ENCODE data around the gene FAM193B. TPM values are rescaled to one million over a fixed set of nuclear protein-coding genes. Genes with fewer than 3 reads are reported as not detected.
A peak's percentile ranks its signal among the peaks of the same experiment; 100 is the strongest.

FAM193B gene
- total RNA-seq, 1 donor from 2014 or later = 79.1 TPM

DNA sequence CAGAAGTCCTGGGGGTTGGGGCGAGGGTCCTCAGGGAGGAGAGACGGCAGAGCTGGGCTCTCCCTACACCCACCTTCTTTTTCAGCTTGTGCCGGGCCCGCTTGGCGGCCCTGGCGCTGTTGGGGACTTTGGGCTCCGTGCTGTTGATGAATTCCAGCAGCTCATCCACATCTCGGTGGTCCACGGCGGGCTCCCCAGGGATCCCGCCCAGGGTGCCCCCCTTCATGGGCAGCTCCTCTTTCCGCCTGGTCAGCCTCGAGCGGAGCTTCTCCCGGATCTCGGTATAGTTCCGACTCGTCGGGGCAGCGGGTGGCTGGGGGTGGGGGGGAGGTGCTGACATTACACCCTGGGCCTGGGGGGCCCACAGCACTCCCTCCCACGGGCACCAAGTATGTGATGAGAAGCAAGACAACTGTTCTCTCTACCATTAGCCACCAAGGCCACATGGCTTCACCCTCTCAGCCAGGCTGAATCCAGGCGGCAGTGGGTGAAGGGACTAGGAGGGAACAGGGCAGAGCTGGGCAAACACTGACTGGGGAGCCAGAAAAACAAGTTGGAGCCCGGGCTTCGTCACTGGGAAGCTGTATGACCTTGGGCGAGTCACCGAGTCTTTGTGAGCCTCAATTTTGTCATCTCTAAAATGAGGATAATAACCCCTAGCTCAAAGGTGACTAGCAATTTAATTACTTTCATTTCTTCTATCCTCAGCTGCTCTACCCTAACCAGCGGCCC lies 23.0 kb downstream of the FAM193B start:
- no peaks in the 10 kb centered on the region for H3K9me3 Mint-ChIP-seq (ENCODE audit: low read depth)
- H3K36me3 Mint-ChIP-seq (ENCODE audit: low read depth) = peaks cover 28% of the 10 kb centered on the region
- peak overlapping the region; percentile 73 for H3K27ac Mint-ChIP-seq (ENCODE audit: unreplicated experiment)
- TF ChIP-seq, protein P1, sequence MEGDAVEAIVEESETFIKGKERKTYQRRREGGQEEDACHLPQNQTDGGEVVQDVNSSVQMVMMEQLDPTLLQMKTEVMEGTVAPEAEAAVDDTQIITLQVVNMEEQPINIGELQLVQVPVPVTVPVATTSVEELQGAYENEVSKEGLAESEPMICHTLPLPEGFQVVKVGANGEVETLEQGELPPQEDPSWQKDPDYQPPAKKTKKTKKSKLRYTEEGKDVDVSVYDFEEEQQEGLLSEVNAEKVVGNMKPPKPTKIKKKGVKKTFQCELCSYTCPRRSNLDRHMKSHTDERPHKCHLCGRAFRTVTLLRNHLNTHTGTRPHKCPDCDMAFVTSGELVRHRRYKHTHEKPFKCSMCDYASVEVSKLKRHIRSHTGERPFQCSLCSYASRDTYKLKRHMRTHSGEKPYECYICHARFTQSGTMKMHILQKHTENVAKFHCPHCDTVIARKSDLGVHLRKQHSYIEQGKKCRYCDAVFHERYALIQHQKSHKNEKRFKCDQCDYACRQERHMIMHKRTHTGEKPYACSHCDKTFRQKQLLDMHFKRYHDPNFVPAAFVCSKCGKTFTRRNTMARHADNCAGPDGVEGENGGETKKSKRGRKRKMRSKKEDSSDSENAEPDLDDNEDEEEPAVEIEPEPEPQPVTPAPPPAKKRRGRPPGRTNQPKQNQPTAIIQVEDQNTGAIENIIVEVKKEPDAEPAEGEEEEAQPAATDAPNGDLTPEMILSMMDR (IDR thresholded peaks at IDR 0.05) = no peak
- H3K4me1 Mint-ChIP-seq (ENCODE audit: low read depth) = peaks cover 36% of the 10 kb centered on the region
- DNase-seq (ENCODE audit: low spot score) = no peak
- no peaks in the 10 kb centered on the region for H3K27me3 Mint-ChIP-seq (ENCODE audit: low read depth)
- no peak overlapping the region for H3K4me3 Mint-ChIP-seq (ENCODE audit: unreplicated experiment)

DNA sequence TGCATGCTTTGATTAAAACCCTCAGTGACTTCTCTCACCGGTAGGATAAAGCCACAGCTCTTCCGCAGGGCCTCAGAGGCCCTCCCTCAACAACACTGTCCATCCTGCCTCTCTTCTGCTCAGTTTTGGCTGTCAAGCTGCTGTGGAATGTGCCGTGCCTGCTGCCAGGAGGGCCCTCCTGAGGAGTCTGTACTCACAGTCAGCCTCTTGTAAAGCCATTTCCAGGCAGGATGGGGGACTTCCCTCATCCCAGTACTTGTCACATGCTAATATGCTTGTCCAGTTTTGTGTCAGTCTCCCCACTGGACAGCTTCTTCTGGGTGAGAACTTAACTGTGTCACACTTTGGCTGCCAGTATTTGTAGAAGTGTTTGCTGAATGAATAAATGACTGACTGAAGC lies 23.7 kb downstream of the FAM193B start:
- Mint-ChIP-seq H3K27me3 (ENCODE audit: low read depth) (no peaks in the 10 kb centered on the region), H3K4me3 (ENCODE audit: unreplicated experiment) (no peak overlapping the region), H3K9me3 (ENCODE audit: low read depth) (no peaks in the 10 kb centered on the region), H3K4me1 (ENCODE audit: low read depth) (peaks cover 29% of the 10 kb centered on the region), H3K36me3 (ENCODE audit: low read depth) (peaks cover 29% of the 10 kb centered on the region), H3K27ac (ENCODE audit: unreplicated experiment) (peak overlapping the region; percentile 73)
- DNase-seq (ENCODE audit: low spot score) = no peak
- TF ChIP-seq, protein P1 (IDR thresholded peaks at IDR 0.05) = no peak

DNA sequence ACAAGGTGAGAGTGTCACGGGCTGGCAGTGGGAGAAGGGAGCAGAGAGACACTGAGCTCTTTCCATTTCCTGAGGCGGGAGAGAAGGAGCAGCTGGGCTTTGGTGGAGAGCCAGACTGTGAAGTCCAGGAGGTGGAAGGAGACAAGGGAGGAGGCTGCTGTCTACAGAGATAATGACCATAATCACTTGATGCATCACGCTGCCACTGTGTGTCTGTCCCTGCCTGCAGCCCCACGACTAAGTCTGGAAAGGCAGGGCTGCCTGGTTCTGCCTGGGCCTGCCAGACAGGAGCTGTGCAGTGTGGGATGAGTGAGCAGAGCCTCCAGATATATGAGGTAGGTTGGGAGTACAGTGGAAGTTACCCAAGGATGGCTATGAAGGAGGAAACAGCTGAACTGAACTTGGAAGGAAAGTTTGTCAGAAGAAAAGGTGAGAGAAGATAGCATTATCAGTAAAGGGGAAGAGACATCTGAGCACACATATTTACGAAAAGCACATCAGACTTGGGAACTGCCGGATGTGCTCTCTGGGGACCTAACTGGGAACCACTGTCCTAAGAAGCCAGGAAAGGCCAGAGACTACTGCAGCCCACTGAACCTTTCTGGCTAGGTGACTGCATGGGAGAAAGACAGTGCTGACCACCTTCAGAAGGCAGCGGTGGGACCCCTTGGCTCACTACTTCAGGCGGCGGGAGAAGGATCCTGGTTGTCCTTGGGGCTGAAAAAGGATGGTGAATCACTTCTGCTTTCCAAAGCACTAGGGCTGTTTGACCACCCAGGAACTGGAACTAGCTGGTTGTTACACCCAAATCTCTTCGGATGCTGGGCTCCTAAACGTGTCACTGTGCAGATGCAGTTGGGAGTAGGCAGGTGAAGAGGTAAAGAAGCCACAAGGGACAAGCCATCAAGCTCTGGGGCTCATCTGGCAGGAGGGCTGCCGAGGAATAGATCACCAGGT lies 24.8 kb downstream of the FAM193B start:
- H3K36me3 Mint-ChIP-seq (ENCODE audit: low read depth) = peaks cover 28% of the 10 kb centered on the region
- H3K4me1 Mint-ChIP-seq (ENCODE audit: low read depth) = peaks cover 19% of the 10 kb centered on the region
- DNase-seq (ENCODE audit: low spot score) = no peak
- H3K4me3 Mint-ChIP-seq (ENCODE audit: unreplicated experiment) = no peak overlapping the region
- H3K27ac Mint-ChIP-seq (ENCODE audit: unreplicated experiment) = no peak overlapping the region
- TF ChIP-seq, protein P1 (IDR thresholded peaks at IDR 0.05) = no peak
- H3K9me3 Mint-ChIP-seq (ENCODE audit: low read depth) = no peaks in the 10 kb centered on the region
- no peaks in the 10 kb centered on the region for H3K27me3 Mint-ChIP-seq (ENCODE audit: low read depth)

DNA sequence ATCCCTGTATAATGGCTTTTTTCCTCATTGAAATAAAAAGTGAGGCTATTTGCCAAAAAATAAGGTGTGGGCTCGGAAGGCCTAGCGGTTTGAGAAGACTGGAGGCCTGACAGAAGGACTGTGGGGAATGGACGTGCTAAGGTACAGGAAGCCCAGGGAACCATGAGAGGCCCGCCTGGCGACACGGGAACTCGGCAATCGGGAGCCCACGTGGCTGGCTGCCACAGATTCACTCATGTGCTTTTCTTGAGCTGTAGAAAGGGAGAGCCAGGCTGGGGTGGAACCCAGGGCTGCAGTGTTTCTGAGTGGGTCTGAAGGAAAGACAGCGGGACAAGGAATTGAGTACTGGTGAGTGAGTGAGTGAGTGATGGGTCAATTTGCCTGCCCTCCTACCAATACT lies 25.7 kb downstream of the FAM193B start:
- Mint-ChIP-seq H3K27ac (ENCODE audit: unreplicated experiment) (no peak overlapping the region), H3K4me3 (ENCODE audit: unreplicated experiment) (no peak overlapping the region), H3K27me3 (ENCODE audit: low read depth) (no peaks in the 10 kb centered on the region), H3K36me3 (ENCODE audit: low read depth) (peaks cover 24% of the 10 kb centered on the region), H3K9me3 (ENCODE audit: low read depth) (no peaks in the 10 kb centered on the region), H3K4me1 (ENCODE audit: low read depth) (peaks cover 16% of the 10 kb centered on the region)
- TF ChIP-seq, protein P1 (IDR thresholded peaks at IDR 0.05) = no peak
- no peak for DNase-seq (ENCODE audit: low spot score)

DNA sequence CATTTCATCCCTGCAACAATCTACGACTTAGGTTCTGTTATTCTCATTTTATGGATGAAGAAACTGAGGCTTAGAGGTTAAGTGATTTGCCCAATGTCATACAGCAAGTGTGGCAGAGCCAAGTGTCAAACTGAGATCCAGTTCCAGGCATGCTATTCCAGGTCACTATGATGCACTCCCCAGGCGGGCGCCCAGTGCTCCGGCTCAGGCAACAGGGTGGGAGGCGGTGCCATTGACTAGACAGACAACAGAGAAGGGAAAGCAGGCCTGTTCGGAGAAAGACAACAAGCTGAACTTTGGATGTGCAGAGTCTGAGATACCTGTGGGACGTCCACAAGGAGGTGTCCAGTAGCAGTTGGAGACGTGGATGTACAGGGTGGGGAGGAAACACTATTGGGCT lies 26.8 kb downstream of the FAM193B start:
- Mint-ChIP-seq H3K27me3 (ENCODE audit: low read depth) (no peaks in the 10 kb centered on the region), H3K4me3 (ENCODE audit: unreplicated experiment) (no peak overlapping the region), H3K36me3 (ENCODE audit: low read depth) (peaks cover 25% of the 10 kb centered on the region), H3K9me3 (ENCODE audit: low read depth) (no peaks in the 10 kb centered on the region), H3K27ac (ENCODE audit: unreplicated experiment) (no peak overlapping the region), H3K4me1 (ENCODE audit: low read depth) (peaks cover 14% of the 10 kb centered on the region)
- TF ChIP-seq, protein P1 (IDR thresholded peaks at IDR 0.05) = no peak
- DNase-seq (ENCODE audit: low spot score) = peak; percentile 61
